ENCODE data around the gene ADGRD1. TPM values are rescaled to one million over a fixed set of nuclear protein-coding genes. Genes with fewer than 3 reads are reported as not detected.

ADGRD1 gene
- total RNA-seq, 1 donor from 2014 or later, result 46.9 TPM

DNA sequence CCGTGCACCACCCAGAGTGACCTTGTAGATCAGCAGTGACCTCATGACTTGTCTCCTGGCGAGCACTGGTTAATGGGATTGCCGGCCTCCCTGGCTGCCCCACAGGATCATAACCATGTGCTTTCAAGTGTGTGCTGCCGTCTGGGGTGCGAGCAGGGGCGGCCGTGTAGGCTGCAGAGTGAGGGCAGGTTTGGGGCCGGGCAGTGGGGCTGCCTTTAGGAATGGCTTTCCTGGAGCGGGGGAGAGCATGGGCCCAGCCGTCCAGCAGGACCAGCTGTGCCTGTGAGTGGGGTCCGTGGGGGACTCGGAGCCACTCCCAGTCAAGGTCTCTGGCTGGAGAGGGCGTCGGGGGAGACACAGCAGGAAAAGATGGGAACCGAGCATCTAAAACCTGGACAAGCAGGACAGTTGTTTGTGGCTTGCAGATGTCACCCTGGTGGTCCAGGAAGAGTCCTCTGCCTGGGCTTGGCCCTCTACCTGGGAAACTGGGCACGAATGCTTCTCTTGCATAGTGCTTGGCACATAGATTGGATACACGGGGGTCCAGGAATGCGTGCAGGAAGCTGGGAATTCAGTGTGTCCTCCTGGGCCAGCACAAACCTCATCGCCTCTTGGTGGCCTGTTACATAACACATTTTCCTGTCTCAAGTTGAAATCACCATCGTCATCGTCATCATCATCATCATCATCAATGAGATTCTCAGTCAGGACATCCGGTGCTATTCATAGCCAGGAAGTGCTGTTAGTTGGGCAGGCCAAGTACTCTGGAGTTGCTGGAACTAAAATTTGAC is 96.0 kb downstream of the ADGRD1 start:
- no peak for DNase-seq (ENCODE audit: low spot score in 2 of 2)
- H3K4me1 ChIP-seq, result no peaks in the 10 kb centered on the region
- no peak overlapping the region for H3K27ac ChIP-seq
- TF ChIP-seq CTCF (IDR thresholded peaks at IDR 0.05), result no peak
- H3K36me3 ChIP-seq, result no peaks in the 10 kb centered on the region
- intact Hi-C loops (cut with DNase I), result no loop called here
- H3K9me3 ChIP-seq, result no peaks in the 10 kb centered on the region
- no peak overlapping the region for H3K4me3 ChIP-seq
- no peaks in the 10 kb centered on the region for H3K27me3 ChIP-seq

GRCh38 chr12:131050463-131051154 is 96.9 kb downstream of the ADGRD1 start:
- Histone ChIP-seq H3K27ac (no peak overlapping the region), H3K9me3 (no peaks in the 10 kb centered on the region), H3K4me3 (no peak overlapping the region), H3K4me1 (no peaks in the 10 kb centered on the region), H3K36me3 (no peaks in the 10 kb centered on the region), H3K27me3 (no peaks in the 10 kb centered on the region)
- no peak for DNase-seq (ENCODE audit: low spot score in 2 of 2)
- intact Hi-C loops (cut with DNase I), result no loop called here
- TF ChIP-seq CTCF (IDR thresholded peaks at IDR 0.05), result no peak

GRCh38 chr12:131051155-131051473 is 97.4 kb downstream of the ADGRD1 start:
- no peak overlapping the region for H3K4me3 ChIP-seq
- H3K27ac ChIP-seq, result no peak overlapping the region
- intact Hi-C loops (cut with DNase I), result no loop called here
- no peaks in the 10 kb centered on the region for H3K9me3 ChIP-seq
- no peak for TF ChIP-seq CTCF (IDR thresholded peaks at IDR 0.05)
- H3K36me3 ChIP-seq, result no peaks in the 10 kb centered on the region
- DNase-seq (ENCODE audit: low spot score in 2 of 2), result no peak
- no peaks in the 10 kb centered on the region for H3K27me3 ChIP-seq
- no peaks in the 10 kb centered on the region for H3K4me1 ChIP-seq

GRCh38 chr12:131052063-131052781 is 98.5 kb downstream of the ADGRD1 start:
- no peak overlapping the region for H3K4me3 ChIP-seq
- H3K27me3 ChIP-seq, result no peaks in the 10 kb centered on the region
- TF ChIP-seq CTCF (IDR thresholded peaks at IDR 0.05), result no peak
- intact Hi-C loops (cut with DNase I), result no loop called here
- no peaks in the 10 kb centered on the region for H3K4me1 ChIP-seq
- H3K36me3 ChIP-seq, result no peaks in the 10 kb centered on the region
- no peak for DNase-seq (ENCODE audit: low spot score in 2 of 2)
- H3K27ac ChIP-seq, result no peak overlapping the region
- no peaks in the 10 kb centered on the region for H3K9me3 ChIP-seq

- Histone ChIP-seq H3K4me3 (no peak overlapping the region), H3K27ac (no peak overlapping the region), H3K9me3 (no peaks in the 10 kb centered on the region), H3K27me3 (no peaks in the 10 kb centered on the region), H3K4me1 (no peaks in the 10 kb centered on the region), H3K36me3 (no peaks in the 10 kb centered on the region)
- TF ChIP-seq CTCF (IDR thresholded peaks at IDR 0.05), result no peak
- DNase-seq (ENCODE audit: low spot score in 2 of 2), result no peak
- intact Hi-C loops (cut with DNase I), result no loop called here
Observed at GRCh38 chr12:131052929-131053328, 99.2 kb downstream of the ADGRD1 start.
